HG03135 (cell line): ENCODE measurements around the gene ZFAND6.

Experiments
- ATAC-seq: cut with Tn5 transposase; IDR thresholded peaks from one replicate; pipeline ENCODE4 v1.9.1; 2021; ENCODE audit warnings: mild to moderate bottlenecking, moderate library complexity; ENCODE audit not compliant: unreplicated experiment

ZFAND6 gene

DNA sequence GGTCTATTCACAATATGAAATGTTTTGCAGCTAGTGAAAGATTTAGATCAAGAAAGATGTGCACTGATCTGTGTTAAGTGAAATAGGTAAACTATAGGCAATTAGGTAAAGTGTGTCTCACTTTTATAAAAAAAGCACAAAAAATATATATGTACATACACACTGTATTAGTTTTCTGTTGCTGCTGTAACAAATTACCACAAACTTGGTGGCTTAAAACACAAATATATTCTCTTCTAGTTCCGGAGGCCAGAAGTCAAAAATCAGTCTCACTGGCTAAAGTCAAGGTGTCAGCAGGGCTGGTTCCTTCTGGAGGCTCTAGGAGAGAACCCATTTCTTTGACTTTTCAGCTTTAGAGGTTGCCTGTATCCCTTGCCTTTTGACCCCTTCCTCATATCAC lies 104.4 kb downstream of the ZFAND6 start:
- ATAC-seq, result no peak

DNA sequence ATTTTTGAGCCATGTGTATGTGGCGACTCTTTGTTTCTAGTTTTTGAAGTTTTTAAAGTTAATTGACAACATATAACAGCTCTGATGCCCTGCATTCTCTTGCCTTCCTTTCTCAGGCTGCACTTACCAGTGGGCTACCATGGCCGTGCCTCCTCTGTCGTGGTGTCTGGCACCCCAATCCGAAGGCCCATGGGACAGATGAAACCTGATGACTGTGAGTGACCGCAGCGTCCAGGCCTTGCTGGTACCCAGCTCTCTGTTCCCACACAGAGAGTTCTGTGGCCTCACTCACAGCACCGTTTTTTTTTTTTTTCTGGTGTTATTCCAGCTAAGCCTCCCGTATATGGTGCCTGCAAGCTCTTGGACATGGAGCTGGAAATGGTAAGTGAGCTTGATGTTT lies 108.5 kb downstream of the ZFAND6 start:
- no peak for ATAC-seq

DNA sequence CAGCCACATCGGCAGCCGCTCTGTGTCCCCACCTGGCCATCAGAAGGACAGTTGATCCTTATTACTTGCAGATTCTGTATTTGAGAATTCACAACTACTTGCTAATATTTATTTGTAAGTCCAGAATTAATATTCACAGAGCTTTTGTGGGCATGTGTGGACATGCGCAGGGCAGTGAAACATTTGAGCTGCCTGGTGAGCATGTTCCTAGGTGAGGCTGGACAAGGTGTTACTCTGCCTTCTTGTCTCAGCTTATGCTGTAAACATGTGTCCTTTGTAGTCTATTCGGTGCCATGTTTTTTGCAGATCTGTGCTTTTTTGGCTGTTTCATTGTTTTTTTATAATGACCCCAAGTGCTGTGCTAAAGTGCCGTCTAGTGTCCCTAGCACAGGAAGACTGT lies 108.9 kb downstream of the ZFAND6 start:
- ATAC-seq, result no peak

DNA sequence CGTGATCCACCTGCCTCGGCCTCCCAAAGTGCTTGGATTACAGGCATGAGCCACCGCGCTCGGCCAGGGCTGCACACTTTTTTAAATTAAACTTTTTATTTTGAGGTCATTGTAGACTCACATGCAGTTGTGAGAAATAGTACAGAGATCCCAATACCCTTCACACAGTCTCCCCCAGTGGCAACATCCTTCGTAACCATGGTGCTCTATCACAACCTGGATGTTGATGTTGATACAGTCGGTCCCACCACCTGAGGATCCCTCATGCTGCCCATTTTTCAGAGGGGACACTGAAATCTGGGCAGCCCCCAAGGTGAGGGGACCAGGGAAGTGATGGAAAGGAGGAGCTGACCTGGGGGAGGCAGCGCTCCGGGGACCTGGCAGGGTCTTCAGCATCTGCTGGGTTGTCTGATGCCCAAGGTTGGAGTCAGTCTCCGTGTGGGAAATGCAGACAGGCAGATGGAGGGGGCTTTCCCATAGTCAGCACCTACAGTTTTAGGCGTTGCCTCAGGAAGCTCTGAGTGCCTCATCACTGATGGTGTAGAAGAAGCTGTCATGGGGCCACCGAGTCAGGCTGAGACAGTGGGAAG lies 110.4 kb downstream of the ZFAND6 start:
- ATAC-seq, result no peak

DNA sequence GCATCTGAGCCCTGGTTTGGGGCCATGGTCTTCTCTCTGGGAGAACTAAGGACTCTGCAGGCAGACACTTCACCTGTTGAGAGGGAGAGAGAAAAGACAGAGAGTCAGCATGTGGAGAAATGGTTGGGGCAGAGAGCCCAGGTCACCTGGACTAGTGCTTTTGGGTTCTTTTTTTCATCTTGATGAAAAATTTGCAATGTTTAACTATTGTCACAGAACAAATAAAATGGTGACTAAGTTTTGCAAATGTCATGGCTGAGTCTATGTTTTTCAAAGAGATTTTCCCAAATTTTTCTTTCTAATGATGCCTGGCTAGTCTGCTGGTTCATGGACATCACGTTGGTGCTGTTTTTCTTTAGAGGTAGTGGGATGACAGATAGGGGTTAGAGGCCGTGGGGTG lies 111.1 kb downstream of the ZFAND6 start:
- ATAC-seq, result no peak

DNA sequence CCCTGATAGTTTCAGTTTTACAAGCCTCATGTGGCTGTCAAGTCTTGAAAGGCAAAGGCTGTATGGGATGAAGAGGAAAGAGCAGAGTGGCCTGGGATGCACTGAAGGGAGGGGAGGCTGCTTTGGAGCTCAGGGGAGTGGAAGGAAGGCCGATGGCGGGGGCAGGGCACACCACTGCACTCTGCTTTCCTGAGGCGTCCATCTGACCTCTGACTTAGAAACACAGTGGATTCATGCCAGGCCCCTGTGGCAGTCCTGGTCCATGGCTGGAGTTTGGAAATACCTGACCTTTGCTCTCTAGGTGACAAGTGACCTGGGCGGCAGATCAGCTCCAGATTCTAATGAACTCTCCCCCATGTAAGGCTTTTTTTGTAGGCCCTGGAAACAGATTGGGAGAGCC lies 112.3 kb downstream of the ZFAND6 start:
- ATAC-seq, result no peak

DNA sequence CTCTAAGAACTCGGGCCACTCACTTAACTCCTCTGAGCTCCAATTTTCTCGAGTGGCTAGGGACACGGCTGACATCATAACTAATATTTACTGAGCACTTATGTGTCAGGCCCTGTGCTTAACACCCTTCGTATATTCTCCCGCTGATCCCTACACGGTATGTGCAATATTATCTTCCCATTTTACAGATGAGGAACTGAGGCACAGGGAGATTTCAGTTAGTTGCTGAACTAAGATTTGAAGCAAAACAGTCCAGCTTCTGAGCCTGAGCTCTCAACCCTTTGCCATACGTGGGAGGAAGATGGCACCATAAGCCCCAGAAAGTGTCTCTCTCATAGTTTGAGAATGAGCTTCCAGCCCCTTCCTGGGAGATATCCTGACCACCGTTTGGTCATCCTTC lies 112.9 kb downstream of the ZFAND6 start:
- no peak for ATAC-seq

DNA sequence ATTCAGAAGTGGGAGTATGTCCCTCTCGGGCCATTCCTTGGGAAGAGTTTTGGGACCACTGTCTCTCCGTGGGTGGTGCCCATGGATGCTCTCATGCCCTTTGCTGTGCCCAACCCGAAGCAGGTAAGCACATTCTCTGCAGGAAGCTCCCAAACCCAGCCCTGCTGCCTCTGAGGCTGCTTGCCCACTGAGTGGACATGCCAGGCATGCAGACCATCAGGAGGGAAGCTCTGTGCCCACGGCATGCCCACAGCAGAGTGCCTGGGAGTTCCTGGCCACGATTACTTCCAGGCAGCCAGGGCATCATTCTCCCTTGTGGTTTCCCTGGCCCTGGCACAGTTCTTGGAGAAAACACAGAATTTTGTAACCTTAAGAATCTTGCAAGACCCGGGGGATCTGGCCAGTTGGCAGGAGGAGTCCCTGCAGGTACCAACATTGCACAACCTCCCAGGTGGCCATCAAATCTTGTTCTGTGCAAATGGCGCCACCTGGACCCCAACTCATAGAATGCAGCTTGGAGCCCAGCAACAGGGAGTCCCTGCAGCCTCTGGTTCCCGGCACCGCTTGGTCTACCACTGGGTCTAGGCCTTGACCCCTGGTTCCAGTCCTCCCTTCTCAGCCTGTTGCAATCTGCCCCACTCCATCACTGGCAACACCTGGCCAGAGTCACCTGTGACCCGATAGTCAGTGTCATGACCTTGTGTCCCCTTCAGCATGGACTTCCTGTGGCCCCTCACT lies 113.7 kb downstream of the ZFAND6 start:
- peak; percentile 73 for ATAC-seq

DNA sequence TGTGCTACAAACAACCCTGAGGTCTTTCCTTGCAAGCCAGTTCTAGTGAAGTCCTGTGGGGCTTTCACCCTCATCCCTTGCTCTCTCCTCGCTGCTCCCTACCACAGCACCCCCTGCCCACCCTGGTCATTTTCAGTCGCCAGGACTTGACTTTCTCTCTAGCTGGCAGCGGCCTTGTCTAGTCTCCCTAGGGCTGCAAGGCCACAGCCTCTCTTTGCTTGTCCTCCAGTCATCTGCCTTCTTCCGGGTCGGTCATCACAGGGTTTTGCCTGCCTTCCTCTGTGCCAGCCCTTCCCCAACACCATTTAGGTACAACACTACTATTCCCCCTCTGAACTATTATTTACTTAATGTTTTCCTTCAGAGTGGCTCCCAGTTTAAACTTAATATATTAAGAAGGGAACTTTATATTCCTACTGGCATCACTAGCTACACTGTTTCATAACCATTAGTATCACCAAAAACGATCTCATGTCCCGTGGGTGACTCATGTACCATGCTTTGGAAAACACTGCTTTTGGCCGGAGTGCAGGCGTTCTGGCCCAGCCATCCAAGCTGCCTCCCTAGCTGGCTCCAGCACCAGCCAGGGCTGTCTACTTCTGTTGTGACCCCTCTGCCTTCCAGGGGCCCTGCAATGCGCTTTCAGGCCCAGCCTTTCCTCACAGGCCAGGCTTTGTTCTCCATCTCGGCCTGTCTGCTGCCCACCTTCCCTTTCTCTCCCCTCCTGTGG lies 114.7 kb downstream of the ZFAND6 start:
- ATAC-seq, result no peak

DNA sequence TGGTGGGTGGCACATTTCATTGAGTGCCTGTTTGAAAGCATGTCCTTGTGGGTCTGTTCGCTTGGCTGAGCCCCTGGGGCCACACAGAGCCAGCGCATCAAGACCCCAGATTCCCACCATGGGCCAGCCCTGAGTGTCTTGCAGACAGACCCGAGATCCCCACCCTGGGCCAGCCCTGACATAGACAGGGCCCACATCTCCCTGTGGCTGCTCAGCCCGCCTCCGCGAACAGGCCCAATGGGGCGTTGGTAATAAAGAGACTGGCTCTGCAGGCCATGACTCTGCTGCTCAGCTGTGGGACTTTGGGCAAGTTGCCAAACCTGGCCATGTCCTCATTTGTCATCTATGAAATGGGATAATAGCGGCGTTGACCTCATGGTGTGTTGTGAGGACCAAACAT lies 116.0 kb downstream of the ZFAND6 start:
- ATAC-seq, result no peak

DNA sequence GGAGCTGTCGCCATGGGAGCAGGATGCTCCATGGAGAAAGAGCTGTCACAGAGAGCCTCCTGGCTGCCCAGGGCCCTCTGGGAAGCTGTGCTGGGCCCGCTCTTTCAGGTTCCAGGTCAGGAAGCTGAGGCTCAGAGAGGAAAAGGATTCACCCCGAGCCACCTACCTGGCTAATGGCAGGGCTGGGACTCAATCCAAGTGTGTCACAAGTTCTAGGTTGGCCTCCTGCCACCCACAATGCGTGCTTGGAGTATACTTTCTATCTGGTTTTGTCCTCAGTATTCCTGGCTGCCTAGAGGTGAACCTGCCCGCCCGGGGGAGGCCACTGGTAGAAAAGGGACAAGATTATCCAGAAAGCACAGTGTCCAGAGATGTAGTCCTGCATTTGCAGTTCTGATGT lies 117.0 kb downstream of the ZFAND6 start:
- no peak for ATAC-seq

DNA sequence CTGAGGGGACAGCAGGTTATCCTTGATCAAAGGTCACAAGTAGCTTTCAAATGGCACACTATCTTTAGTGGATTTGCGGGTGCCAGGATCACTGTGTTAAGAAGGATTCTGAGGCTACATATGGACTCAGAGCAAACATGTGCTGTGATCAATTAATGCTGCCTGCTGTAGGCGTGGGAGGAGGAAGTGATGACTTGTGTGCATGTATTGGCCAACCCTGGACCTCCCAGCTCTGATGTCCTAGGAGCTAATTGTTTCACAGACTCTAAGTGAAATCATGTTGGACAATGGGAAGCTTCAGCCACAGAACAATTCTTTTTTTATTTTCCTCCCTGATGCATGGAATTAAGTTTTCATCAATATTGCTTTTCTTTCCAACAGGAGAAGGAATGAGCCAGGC lies 117.7 kb downstream of the ZFAND6 start:
- ATAC-seq, result no peak

DNA sequence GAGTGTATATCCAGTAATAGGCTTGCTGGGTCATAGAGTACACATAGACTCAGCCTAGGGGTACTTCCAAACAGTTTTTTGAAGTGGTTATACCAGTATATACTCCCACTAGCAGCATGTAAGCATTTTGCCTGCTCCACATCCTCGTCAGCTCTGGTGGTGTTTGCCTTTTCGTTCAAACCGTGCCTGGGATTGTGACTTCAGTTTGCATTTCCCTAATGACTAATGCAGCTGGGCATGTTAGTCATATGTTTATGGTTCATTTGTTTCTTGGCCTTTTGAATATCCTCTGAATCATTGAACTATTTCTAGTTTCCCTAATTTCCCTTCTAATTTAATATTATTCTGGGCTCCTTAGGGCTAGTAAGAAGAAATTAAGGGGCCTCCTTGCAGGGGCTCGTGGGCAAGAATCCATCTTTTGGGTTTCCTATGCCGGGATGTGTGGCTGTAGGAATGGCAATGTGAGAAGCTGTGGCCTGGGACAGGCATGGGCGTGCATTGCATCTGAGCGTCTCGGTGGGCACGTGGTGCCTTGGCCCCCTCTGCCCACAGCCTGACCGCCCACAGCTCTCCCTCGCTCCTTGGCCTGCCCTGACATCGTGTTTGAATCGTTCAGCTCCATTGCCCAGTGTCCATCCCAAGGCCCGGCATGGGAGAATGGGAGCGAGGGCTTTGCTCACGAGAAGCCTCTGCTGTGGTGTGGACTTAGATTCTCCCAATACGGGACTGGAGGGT lies 119.7 kb downstream of the ZFAND6 start:
- ATAC-seq, result no peak

DNA sequence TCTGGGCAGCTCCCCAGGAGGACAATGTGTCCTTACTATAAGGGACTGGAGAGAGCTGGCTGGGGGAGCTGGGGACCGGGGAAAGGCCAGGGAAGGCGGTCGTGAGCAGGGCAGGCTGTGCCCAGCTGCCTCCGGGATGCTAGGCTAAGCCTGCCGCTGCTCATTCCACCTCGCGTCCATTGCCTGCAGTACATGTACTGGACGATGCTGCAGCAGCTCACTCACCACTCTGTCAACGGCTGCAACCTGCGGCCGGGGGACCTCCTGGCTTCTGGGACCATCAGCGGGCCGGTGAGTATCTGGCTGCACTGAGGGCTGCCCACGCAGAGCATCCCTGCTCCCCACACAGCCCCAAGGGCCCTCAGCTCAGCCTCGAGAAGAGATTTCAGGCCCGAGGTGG lies 120.5 kb downstream of the ZFAND6 start:
- ATAC-seq, result no peak

DNA sequence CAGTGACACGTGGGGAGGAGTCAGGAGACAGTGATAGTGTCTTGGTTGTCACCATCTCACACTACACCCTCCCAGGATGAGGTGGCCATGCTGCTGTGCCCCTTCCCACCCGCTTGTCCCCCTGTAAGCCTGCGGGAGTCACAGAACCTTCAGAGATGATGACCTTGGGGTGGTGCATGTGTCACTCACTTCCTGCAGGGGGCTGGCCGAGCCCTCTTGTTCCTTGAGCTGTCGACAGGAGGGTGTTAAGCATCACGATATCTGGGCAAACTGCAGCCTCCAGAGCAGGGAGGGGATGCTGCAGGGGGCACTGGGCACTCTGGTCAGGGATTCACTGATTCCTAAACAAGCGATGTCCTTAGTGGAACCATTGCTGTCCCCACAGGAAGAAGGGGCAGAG lies 121.0 kb downstream of the ZFAND6 start:
- ATAC-seq, result no peak

DNA sequence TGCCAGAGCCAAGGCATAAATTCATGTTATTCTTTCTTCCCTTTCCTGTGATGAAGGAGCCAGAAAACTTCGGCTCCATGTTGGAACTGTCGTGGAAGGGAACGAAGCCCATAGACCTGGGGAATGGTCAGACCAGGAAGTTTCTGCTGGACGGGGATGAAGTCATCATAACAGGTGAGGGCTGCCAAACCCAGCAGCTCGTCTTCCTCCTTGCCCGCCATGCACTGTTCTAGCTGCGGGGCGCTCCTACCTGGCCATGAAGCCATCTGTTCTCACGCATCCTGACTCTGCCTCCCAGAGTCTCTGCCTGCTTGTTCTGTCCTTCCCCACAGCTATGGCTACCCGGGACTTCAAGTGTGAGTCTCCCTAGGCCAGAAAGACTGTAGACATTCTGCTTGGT lies 121.5 kb downstream of the ZFAND6 start:
- no peak for ATAC-seq

DNA sequence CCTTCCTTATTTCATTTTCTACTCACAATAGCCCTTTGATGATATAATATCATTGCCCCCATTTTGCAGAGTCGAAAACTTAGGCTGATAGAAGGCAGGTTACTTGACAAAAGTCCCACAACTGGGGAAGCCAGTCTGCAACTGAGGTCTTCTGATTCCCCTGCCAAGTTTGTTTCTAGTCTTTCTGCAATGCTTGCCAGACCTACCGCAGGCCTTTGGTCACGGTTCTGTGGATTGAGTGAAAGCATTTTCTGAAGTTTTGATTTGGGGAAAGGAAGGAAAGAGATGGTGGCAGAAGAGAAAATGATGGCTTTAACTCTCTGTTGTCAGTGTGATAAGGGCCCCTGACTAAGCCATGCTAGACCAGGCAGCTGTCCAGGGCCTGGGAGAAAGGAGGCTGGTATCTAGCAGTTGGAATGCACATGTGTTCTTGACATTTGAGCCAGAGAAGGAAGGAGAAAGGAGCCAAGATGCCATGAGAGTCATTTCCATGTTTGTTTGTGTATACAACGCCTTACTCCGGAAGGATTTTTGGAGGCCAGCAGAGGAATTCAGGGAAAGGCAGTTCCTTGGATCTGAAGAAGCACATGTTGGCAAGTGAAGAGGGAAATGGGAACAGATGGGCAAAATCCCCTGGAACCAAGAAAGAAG lies 123.3 kb downstream of the ZFAND6 start:
- no peak for ATAC-seq

DNA sequence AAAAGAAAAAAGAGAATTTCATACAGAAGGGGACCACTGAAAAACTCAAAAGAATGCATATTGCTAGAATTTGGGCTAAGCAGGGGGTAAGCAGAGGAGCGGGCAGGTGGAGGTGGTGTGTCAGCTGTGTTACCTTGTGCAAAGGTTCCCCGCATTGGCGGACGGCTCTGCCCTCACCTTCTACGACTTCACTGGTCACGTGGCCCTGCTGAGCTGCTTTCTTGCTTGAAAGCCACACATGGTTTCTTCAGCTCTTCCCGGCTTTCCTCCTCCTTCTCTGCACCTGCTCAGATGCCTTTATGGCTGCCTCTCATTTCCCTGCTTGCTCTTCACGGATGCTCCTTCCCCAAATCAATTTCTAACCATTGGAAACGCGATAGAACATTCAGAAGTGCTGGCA lies 123.8 kb downstream of the ZFAND6 start:
- ATAC-seq, result no peak

DNA sequence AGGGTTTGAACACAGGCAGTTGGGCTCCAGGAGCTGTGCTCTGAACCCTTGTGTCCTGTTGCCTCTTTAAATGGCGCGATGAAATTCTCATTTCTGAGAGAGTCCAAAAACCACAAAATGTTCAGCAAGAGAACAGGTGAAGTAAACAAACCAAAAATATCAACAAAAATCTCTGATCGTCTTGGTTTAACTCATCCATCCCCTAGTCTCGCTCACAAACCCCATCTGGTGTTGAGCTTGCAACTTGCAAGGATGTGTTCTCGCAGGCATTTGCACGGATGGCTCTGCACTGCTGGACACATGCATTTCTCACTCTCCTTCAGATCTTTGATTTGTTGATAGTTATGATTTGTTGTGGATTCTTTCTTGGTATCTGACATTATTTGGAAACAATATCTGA lies 124.4 kb downstream of the ZFAND6 start:
- ATAC-seq, result no peak

DNA sequence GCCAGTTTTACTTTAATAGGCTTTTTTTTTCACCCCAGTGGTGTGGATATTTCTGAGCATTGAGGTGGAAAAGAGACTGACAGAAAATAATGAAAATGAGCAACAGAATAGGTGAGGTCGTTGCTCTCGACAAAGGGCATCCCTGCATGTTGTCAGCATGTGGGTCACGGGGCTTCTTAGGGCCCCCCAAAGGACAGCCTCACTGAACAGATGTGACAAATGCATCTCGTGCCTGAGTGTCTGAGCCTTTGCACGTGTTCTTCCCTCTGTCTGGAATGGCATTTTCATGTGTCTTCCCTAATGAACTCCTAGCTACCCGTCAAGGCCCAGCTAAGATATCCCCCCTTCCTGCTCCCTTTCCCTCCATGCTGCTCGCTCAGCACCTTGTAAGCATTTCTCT lies 125.1 kb downstream of the ZFAND6 start:
- no peak for ATAC-seq

DNA sequence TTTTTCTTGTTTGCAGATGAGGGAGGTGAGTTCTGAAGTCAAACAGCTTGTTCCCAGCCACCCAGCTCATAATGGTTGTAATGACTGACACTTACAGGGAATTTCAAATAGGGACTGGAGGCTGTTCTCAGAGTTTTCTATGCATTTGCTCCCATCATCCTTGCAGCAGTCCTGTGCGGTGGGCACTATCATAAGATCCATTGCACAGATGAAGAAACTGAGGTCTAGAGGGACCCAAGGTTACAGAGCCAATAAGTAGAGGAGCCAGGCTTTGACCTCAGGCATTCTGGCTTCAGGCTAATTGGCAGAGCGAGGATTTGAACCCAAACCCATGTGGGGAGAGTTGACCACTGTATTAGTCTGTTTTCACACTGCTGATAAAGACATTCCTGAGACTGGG lies 125.7 kb downstream of the ZFAND6 start:
- ATAC-seq, result no peak
